Ishikawa (cell line): ENCODE data around the gene CCDC188.

Experiments used
- CEBPB ChIP-seq: IDR thresholded peaks from 2 replicates; pipeline ENCODE4 v1.6.1; 2012
- REST ChIP-seq: IDR thresholded peaks from 2 replicates; pipeline ENCODE4 v1.6.1; 2012; ENCODE audit warnings: low read depth, mild to moderate bottlenecking

- TF ChIP-seq CEBPB (no peak), REST (no peak)
These were observed 377 bp upstream of the CCDC188 start for GRCh38 chr22:20151276-20151588.
